SK-MEL-5 (cell line): ENCODE data around the gene MPP4. TPM values are rescaled to one million over a fixed set of nuclear protein-coding genes. Genes with fewer than 3 reads are reported as not detected.

Experiments used
- small RNA-seq, 2 experiments: library from RNA; depleted of rRNA; stranded (forward); fragments of <200 nt; gene quantifications; one replicate each; pipeline ENCODE3, GENCODE V24; 2014
- total RNA-seq: library from RNA; depleted of rRNA; stranded (reverse); fragments of >200 nt; shearing (Covaris generic); gene quantifications from 2 replicates; pipeline ENCODE4 v1.2.3, GENCODE V29; 2014; rRNA removed

Gene MPP4
- total RNA-seq, 1 experiment from 2014 or later, result 0.11 TPM

Small RNAs within 50 kb of the gene (small RNA-seq; reads per million reads assigned to genes)
- gene RNU6-651P, result 0 reads per million in 2 experiments

Other genes with a start within 250 kb of the MPP4 start
- 53.7 and 59.1 TPM in 2 replicates for gene TRAK2, start 247.2 kb downstream of the MPP4 start, total RNA-seq
- 52.9 and 64.2 TPM in 2 replicates for gene STRADB, start 246.9 kb downstream of the MPP4 start, total RNA-seq
- 21.3 and 25.0 TPM in 2 replicates for gene TMEM237, start 55.1 kb downstream of the MPP4 start, total RNA-seq
- 18.4 and 22.1 TPM in 2 replicates for gene ALS2, start 82.3 kb upstream of the MPP4 start, total RNA-seq
- gene CDK15, start 107.9 kb upstream of the MPP4 start, total RNA-seq, result 0.90 and 0.95 TPM in 2 replicates